Thyroid gland (tissue), 4 donors: ENCODE results near the gene CMSS1.

ENCODE experiments used
- CTCF ChIP-seq, 6 experiments: fragments of 200-600 bp in 3 of 6; fragments of 450-650 bp in 3 of 6; sonication (generic) in 3 of 6; IDR thresholded peaks; one replicate each; pipeline ENCODE4 v1.5.1; 2016 to 2019; ENCODE audit warnings: antibody characterized with exemption in 6 of 6, mild to moderate bottlenecking in 2 of 6, inconsistent platforms in 1 of 6, moderate library complexity in 1 of 6
- POLR2A ChIP-seq, 2 donors: fragments of 450-650 bp; IDR thresholded peaks; one replicate each; pipeline ENCODE4 v1.6.1; 2017; ENCODE audit warnings: antibody characterized with exemption in 2 of 2, mild to moderate bottlenecking in 2 of 2, moderate library complexity in 1 of 2

GRCh38 chr3:100040451-100041225 lies 223.0 kb downstream of the CMSS1 start:
- TF ChIP-seq CTCF (IDR thresholded peaks at IDR 0.05) = no peak
- no peak for TF ChIP-seq POLR2A (IDR thresholded peaks at IDR 0.05)
